NCI-H2227 (cell line): ENCODE measurements around the gene SLC38A1.
"Not testable (repeated sequence)": the region's sequence is repeated elsewhere in the genome, so short reads cannot be mapped to it uniquely, and the experiment has no call there.

Experiments
- DNase-seq: peaks from one replicate; lab custom pipeline; 2025; ENCODE audit not compliant: unreplicated experiment; lab: John Stamatoyannopoulos, UW

Gene SLC38A1

GRCh38 chr12:46268583-46269428, at the start of gene SLC38A1:
Gene SLC38A1, minus strand, starts transcription at chr12:46269043. Its CDS starts 29,243 bp downstream, at chr12:46239800.
- peak; percentile 82 for DNase-seq

GRCh38 chr12:46318037-46318436, 49.2 kb upstream of the SLC38A1 start:
- DNase-seq, result no peak

DNA sequence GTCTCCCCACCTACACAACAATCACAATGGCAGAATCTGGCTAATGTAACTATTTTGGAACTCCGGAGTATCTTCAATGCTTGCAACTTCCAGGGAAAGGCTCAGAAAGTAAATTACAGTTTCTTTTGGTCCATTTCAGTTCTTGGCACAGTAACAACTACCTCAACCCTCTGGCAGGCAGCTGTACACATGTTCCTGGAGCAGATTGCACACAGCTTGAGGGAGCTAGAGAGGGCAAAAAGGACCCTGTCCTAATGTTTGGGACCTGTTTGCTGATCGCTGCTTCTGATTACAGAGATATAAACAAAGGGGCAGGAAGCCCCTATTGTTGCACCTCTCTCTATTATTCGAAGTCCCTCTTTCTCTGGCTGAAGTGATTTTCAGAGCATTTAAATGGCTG, 35.2 kb upstream of the SLC38A1 start:
- DNase-seq, result no peak

DNA sequence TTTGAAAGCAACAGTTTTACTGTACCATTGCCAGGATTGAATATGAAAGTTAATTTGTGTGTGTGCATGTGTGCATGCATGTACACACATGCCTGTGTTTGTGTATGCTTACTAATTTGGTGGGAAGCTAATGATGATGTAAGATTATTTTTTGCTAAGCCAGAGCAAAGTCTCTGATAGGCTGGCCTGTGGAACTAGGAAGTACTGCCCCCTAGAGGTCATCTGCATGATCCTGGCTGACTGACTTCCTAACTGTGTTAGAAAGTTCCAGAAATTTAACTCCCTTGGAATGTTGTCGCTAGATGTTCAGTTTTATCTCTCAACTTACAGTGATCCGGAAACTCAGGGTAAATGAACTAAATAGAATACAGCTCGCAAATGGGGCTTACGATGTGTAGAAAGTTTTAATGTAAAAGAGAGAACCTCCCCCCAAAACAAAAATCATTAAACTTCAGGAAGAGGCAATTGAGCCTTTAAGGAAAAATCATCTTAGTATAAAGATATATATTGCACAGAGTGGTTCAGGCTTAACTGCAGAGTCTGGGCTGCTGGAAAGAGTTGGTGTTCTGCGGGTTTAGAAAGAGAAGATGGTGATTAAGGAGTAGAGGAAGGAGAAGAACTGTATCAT, 34.3 kb upstream of the SLC38A1 start:
- DNase-seq, result no peak

GRCh38 chr12:46300910-46301309, 32.1 kb upstream of the SLC38A1 start:
- DNase-seq, result no peak

- DNase-seq, result no peak
Measured at GRCh38 chr12:46299851-46300250, 31.0 kb upstream of the SLC38A1 start.

DNA sequence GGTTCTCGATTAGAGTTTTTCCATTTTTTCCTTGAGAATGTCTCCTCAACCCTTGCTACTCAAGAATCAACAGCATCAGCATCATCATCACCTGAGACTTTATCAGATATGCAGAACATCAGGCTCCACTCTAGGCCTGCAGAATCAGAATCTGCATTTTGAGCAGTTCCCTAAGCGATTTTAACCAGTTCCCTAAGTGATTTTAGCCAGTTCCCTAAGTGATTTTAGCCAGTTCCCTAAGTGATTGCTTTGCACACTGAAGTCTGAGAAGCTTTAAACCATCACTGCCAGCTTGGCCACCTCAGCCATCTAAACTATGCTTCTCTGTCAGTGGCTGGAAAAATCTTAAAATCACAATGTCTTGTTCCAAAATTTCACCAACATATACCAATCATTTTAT, 29.4 kb upstream of the SLC38A1 start:
- no peak for DNase-seq

- DNase-seq, result no peak
Measured at GRCh38 chr12:46296822-46297221, 28.0 kb upstream of the SLC38A1 start.

DNA sequence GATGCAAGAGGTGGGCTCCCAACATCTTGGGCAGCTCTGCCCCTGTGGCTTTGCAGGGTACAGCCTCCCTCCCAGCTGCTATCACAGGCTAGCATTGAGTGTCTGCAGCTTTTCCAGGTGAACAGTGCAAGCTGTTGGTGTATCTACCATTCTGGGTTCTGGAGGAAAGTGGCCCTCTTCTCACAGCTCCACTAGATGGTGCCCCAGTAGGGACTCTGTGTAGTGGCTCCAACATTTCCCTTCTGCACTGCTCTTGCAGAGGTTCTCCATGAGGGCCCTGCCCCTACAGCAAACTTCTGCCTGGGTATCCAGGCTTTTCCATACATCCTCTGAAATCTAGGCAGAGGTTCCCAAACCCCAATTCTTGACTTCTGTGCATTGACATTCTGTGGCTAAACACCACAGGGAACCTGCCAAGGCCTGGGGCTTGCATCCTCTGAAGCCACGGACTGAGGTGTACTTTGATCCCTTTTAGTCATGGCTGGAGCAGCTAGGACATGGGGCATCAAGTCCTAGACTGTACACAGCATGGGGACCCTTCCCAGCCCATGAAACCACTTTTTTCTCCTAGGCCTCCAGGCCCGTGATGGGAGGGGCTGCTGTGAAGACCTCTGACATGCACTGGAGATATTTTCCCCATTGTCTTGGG, 24.0 kb upstream of the SLC38A1 start:
- DNase-seq, result no peak

DNA sequence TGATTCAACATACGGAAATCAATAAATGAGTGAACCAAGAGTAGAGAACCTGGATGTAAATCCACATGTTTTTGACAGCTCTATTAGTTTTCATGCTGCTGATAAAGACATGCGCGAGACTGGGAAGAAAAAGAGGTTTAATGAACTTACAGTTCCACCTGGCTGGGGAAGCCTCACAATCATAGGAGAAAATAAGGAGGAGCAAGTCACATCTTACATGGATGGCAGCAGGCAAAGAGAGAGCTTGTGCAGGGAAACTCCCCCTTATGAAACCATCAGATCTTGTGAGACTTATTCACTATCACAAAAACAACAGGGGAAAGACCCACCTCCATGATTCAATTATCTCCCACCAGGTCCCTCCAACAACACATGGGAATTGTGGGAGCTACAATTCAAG, 23.1 kb upstream of the SLC38A1 start:
- DNase-seq, result not testable (repeated sequence)

- DNase-seq, result not testable (repeated sequence)
Measured at GRCh38 chr12:46285177-46285576, 16.3 kb upstream of the SLC38A1 start.

DNA sequence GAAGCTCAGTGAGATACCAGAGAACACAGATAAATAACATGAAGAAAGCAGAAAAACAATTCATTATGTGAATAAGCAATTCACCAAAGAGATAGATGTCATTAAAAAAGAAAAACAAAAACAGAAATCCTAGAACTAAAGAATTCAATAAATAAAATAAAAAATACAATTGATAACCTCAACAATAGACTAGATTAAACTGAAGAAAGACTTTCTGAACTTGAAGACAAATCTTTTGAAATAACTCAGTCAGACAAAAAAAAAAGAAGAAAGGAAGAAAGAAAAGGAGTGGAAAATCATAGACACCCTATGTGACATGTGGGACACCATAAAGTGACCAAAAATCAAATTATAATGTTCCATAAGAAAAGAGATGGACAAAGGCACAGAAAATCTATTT, 14.0 kb upstream of the SLC38A1 start:
- no peak for DNase-seq

DNA sequence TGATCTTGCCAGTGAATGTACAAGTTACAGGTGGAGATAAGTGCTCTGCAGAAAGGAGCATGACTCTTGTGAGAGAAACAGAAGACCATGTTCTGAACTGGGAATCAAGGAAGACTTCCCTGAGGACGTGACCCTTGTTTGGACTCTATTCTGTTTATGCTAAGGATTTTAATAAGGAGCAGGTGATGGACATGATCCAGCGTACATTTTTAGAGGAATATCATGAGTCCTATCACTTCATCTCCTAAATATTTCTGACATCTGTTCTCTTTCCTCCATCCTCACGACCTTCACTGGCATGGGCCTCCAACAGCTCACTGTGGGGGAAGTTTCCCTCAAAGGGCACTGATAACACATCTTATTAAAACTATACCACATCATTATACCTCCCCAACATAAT, 7.9 kb upstream of the SLC38A1 start:
- no peak for DNase-seq

GRCh38 chr12:46271863-46272262, 3.0 kb upstream of the SLC38A1 start:
- no peak for DNase-seq

DNA sequence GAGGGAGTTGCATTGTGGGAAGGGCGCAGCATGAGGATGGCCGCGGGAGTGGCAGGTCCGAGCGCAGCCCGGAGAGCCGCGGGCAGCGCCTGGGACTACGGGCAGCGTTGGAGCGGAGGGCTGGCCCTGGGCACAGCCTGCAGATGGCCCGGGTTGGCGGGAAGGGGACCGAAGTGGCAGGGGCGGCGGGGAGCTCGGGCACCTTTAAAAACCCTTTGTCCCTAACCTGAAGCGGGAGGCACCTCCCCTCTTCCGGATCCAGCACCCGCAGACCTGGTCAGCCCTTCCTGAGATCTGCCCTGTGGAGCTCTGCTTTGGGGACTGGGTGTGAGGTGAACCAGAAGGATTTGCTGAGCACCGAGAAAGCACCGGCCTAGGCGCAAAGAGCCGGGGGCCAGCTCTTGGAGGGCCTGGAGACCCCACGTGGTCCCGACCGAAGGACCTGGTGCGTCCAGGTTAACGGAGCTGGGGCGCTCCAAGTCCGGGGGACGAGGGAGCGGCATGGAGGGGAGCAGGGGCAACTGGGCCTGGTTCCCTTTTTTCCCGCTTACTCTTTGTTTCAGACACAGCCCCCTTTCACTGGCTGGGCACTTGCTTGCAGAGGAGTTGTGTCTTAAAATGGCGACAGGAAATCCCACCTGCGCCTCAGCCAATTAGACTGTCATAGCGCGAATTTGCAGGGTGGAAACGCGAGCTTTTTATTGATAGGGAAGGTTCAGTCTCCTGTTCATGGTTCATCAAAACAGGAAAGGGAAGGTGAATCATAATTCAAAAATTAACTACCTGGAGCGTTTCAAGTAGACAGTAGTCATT, 792 bp upstream of the SLC38A1 start:
- DNase-seq, result peak; percentile 62

- DNase-seq, result peak; percentile 51
Measured at GRCh38 chr12:46267825-46268582, 839 bp downstream of the SLC38A1 start.

DNA sequence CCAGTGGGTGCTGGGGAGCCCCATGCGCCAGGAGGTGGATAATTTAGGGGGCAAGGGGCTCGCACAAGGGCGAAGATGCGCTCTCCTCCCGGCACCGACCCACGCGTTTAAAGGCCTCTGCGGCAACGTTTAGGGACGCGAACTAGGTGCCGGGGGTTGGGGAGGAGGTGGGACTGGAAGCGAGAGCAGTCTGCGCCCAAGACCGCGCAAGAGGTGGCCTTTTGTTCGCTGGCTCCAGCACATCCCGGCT, 1.3 kb downstream of the SLC38A1 start:
- peak; percentile 62 for DNase-seq

DNA sequence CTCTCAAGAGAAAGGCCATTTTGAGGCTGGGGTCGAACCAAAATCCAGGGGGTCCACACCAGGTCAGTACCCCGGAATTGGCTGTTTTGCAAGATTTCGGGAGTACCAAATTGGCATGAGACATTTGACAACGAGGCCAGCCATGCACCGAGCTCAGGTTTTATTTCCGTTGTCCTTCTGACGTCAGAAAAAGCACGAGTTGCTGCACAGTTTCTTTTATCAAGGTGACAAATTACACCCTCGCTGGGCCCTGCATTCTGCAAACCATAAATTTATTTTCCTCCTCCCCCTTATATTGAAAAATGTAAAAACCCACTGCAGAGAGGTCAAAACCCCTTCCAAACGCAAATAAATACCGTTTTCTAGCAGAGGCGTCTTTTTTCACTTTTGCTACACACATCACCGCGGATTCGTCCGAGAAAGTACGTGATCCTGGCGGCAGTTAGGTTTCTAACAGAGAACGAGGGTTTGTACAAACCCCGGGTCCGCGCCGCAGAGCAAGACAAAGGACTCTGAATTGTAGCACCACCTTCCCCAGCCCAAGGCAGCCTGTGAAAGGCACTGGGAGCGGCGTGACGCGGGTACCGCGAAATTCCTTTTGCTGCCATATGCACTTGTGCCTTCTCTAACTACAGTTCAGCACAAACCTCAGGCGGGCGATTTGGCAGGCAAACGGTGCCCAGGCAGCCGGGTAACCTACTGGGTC, 1.8 kb downstream of the SLC38A1 start:
- peak; percentile 66 for DNase-seq

DNA sequence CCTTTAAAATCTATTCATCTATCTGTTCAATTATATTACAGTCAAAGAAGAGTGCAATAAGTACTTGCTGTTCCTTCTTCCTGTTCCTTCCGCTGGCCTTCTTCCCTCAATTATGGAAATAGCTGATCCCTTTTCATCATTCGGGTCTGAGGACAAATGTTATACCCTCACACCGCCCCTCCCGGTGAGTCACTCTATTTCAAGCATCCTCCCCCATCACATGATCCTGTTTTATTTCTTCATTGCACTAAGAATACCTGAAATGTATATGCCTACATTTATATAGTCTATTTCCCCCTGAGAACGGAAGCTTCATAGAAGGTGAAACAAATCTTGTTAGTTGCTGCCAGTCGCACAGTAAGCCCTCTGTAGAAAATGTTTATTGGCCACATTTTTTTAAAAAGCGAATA, 2.5 kb downstream of the SLC38A1 start:
- DNase-seq, result peak; percentile 52

- DNase-seq, result no peak
Measured at GRCh38 chr12:46265734-46266133, 3.1 kb downstream of the SLC38A1 start.
